Suppressor macrophage (primary cell): Measurements from ENCODE around the gene NPB.

ENCODE experiments used
- DNase-seq, 4 experiments: peaks; one replicate each; pipeline ENCODE4 v3.0.0-alpha.2; 2020 to 2022
- total RNA-seq, 17 experiments: gene quantifications; one replicate each; lab custom pipeline; 2026; ENCODE audit warnings: mixed read lengths in 6 of 17, inconsistent platforms in 3 of 17; lab: John Stamatoyannopoulos, UW

NPB gene
- 0 to 0.48 (median 0.13) reads per million in 17 experiments for total RNA-seq

GRCh38 chr17:81902023-81902652 is at the start of gene NPB:
Gene NPB, plus strand, starts transcription at chr17:81902238. Its CDS starts 40 bp downstream, at chr17:81902278.
- DNase-seq: peak; percentile 27 to 67 (median 44)

GRCh38 chr17:81854974-81855774 is 46.9 kb upstream of the NPB start:
- DNase-seq: no peak

DNA sequence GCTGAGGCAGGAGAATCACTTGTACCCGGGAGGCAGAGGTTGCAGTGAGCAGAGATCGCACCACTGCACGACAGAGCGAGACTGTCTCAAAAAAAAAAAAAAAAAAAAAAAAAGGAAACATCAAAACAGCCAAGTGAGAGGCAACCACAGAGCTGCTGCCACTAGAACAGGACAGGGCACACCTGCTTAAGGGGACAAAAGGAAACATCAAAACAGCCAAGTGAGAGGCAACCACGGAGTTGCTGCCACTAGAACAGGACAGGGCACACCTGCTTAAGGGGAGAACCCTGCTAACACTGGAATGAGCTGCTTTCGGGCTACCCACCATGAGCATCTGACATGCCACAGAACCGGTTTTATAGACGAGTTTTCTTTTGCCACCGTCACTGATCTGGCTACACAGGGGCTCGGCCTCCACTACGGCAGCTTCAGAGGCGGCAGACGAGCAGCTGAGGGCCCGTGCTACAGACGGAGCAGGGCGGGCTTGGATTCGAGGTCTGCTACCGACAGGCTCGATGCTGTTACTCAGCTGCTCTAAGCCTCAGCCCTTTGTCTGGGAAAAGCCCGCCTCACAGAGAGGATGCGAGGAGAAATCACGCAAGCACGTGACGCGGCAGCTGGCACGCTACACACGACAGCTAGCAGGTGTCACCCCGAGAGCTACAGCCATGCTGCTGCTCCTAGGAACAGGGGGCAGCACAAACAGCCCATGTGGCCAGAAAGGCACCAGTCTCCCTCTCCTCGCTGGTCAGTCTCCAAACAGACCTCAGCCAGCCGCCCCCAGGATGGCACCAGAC is 43.7 kb upstream of the NPB start:
- no peak for DNase-seq

DNA sequence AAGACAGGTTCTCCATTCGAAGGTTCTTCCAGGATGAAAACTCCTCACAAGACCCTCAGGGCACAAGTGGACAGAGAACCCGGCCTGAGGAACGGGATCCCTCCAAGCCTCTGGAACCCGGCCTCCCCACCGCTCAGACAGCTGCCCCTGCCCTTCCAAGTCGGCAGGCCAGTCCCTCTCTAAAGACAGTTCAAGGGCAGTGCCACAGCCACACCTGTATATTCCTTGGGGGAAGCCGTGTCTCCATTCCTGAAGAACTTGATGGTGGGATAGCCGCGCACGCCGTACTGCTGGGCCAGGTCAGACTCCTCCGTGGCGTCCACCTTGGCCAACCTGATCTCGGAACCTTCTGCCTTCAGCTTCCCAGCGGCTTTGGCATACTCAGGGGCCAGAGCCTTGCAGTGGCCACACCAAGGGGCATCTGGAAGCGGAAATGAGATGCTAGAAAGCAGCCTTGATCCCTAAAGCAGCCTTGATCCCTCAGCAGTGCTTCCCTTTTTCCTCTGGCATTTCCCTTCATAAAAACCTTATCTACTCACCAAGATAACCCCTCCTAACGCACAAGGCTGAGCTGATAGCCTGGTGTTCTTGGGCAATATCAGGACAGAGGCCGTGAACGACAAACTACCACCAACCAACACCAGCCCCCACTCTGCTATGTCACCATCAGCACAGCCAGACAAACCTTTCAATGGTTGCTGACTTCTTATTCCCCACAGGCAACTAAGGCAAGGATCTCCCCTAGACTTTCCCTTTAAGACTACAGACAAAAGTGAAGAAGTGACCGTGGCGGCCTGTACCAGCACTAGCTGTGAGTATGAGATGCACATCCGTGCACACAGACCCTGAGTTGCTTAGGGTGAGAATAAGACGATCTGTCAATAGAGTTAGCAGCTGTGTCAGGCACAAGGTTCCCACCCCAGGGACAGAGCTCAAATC is 42.8 kb upstream of the NPB start:
- peak in 3 of 4 experiments; percentile 25 to 43 (median 36) for DNase-seq

- DNase-seq: peak in 2 of 4 experiments; percentile 31 to 46
Measured at GRCh38 chr17:81859906-81860755, 41.9 kb upstream of the NPB start, which contains the start of gene P4HB. Gene P4HB, minus strand, starts transcription at chr17:81860535. Its CDS starts 64 bp downstream, at chr17:81860471.

- DNase-seq: peak; percentile 100
Measured at GRCh38 chr17:81860756-81861568, 41.1 kb upstream of the NPB start.

GRCh38 chr17:81863123-81863675 is 38.8 kb upstream of the NPB start:
- no peak for DNase-seq

GRCh38 chr17:81863833-81864768 is 37.9 kb upstream of the NPB start:
- DNase-seq: no peak

- DNase-seq: no peak
Measured at GRCh38 chr17:81865358-81865732, 36.7 kb upstream of the NPB start.

- peak in 1 of 4 experiments; percentile 29 for DNase-seq
Measured at GRCh38 chr17:81865733-81866439, 36.2 kb upstream of the NPB start.

GRCh38 chr17:81866440-81867169 is 35.4 kb upstream of the NPB start:
- DNase-seq: no peak

DNA sequence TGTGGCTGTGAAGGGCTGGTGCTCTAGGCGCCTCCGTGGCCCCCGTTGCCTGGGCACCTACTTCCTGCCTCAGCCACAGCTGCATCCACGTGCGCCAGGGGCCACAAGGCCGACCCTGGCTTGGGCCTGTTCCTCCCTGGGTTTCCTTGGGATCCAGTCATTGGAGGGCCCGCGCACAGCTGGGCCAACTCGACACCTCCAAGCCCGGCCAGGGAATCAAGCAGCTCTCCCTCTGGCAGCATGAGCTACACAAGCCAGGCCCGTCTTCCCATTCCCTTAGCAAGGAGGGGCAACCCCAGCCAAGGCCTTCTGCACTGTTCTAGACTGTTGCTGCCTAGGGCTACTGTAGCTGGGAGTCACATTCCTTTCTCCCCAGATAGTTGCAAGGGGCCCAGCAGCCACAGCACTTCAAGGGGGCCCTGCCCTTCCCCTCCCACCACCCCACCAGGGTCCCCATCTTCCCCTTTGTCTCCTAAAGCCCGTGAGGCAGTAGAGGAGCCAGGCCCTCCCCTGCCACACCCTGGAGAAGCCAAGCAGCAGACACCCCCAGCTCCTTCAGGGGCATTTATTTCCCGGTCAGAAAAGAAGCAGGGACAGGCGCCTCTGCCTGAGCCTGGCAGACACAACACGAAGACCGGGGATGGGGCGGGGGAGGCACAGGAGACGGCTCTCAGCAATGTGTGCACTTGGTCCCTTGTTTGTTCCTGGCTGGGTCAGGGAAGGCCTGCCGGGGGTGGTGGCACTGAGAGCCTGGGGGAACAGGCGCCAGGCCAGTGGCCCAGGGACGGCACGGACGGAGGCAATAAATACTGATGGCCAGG is 34.7 kb upstream of the NPB start:
- peak; percentile 13 to 49 (median 29) for DNase-seq

DNA sequence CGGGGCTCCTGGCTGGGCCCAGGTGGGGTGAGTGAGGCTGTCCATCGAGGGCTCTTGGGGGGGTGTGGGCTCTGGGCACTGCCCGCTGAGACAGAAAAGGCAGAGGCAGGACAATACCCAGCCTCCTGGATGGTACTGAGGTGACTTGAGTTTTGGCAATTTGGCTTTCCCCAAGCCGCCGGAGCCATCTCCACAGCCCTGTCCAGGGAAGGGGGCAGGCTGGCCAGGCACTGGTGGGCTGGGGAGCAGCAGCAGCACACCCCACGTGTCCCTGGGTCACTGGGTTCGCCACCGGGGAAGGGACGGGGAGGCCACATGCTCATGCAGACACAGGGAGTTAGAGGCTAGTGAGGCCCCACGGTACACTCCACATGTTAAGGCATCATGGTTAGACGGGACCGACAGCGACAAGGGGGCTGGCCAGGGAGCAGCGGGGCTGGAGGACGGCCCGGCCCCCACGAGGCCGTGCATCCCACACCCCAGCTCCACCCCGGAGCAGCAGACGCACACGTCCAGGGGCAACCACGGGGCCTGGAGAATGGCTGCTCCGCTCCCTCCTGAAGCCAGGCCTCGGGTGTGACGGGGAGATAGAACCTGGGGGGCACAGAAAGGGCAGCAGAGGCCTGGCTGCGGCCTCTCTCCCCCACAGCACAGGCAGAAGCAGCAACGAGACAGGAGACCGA is 33.9 kb upstream of the NPB start:
- DNase-seq: no peak

GRCh38 chr17:81868674-81869220 is 33.3 kb upstream of the NPB start:
- no peak for DNase-seq
